Neural crest cell (in vitro differentiated cells): ENCODE results near the gene IRF1. TPM values are rescaled to one million over a fixed set of nuclear protein-coding genes. Genes with fewer than 3 reads are reported as not detected.

Source experiments
- DNase-seq: peaks from one replicate; pipeline ENCODE4 v3.0.0; 2021; ENCODE audit warnings: low read depth, mixed read lengths, low spot score
- H3K27ac Mint-ChIP-seq: one replicate; pipeline ENCODE4 v1.8.0; 2021; ENCODE audit warnings: mild to moderate bottlenecking, mixed read lengths; ENCODE audit not compliant: unreplicated experiment
- H3K27me3 Mint-ChIP-seq: 2 replicates; pipeline ENCODE4 v1.8.0; 2021; ENCODE audit warnings: low read depth, mild to moderate bottlenecking, mixed read lengths
- H3K36me3 Mint-ChIP-seq: 2 replicates; pipeline ENCODE4 v1.8.0; 2021; ENCODE audit warnings: low read depth, mild to moderate bottlenecking, mixed read lengths
- H3K4me1 Mint-ChIP-seq: 2 replicates; pipeline ENCODE4 v1.8.0; 2021; ENCODE audit warnings: mixed read lengths
- H3K4me3 Mint-ChIP-seq: one replicate; pipeline ENCODE4 v1.8.0; 2021; ENCODE audit warnings: mild to moderate bottlenecking, mixed read lengths
- H3K9me3 Mint-ChIP-seq: 2 replicates; pipeline ENCODE4 v1.8.0; 2021; ENCODE audit warnings: mixed read lengths
- total RNA-seq: library from RNA; stranded (reverse); gene quantifications from 2 replicates; pipeline ENCODE4 v1.2.1, GENCODE V29; 2021
- TF ChIP-seq, protein P1 (sequence below): fragments of 200-600 bp; sonication (generic); conservative IDR thresholded peaks from 2 replicates; pipeline ENCODE4 v1.5.0; 2021; ENCODE audit warnings: antibody characterized with exemption, mild to moderate bottlenecking

IRF1 gene
- total RNA-seq, 1 donor from 2014 or later = 4.5 TPM

DNA sequence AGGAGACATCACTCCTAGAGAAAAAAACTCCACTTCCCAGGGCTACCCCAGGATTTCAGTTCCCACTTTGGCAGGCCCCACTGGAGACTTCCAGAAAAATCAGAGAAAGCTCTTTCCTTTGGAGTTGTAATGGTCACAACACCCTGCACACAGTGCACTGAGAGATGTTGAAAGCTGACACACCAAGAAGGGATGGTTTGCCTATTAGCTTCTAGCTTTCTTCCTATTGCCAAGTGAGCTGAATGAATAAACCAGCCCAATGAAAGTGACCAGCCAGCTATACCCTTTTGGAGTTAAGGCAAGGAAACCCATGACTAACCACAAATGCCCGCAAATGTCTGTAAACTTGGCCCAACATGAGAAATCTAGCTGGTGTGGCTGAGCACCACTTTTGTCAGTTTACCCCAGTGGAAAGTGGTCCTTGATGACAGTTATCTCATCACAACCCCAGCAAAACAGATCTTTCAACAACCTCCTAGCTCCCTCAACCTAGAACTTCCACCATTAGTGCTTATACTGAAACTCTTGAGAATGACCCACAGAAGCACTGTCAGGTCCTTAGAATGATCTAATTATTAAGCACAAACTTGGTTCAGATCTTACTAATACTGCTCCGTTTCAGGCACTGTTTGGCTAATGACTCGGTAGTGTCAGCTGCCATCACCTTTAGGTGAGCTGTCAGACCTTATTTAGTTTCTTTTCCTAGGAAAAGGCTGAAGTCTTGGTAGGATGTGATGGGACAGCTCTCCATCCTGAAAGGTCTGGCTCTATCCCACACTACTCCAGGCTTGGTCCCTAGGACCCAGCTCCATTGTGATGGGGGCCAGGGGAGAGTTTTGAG is 11.2 kb downstream of the IRF1 start:
- TF ChIP-seq, protein P1, sequence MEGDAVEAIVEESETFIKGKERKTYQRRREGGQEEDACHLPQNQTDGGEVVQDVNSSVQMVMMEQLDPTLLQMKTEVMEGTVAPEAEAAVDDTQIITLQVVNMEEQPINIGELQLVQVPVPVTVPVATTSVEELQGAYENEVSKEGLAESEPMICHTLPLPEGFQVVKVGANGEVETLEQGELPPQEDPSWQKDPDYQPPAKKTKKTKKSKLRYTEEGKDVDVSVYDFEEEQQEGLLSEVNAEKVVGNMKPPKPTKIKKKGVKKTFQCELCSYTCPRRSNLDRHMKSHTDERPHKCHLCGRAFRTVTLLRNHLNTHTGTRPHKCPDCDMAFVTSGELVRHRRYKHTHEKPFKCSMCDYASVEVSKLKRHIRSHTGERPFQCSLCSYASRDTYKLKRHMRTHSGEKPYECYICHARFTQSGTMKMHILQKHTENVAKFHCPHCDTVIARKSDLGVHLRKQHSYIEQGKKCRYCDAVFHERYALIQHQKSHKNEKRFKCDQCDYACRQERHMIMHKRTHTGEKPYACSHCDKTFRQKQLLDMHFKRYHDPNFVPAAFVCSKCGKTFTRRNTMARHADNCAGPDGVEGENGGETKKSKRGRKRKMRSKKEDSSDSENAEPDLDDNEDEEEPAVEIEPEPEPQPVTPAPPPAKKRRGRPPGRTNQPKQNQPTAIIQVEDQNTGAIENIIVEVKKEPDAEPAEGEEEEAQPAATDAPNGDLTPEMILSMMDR = no peak
- Mint-ChIP-seq H3K9me3 (no peaks in the 10 kb centered on the region), H3K4me3 (no peak overlapping the region), H3K27ac (no peak overlapping the region), H3K4me1 (peaks cover 8% of the 10 kb centered on the region), H3K27me3 (no peaks in the 10 kb centered on the region), H3K36me3 (no peaks in the 10 kb centered on the region)
- DNase-seq = no peak

DNA sequence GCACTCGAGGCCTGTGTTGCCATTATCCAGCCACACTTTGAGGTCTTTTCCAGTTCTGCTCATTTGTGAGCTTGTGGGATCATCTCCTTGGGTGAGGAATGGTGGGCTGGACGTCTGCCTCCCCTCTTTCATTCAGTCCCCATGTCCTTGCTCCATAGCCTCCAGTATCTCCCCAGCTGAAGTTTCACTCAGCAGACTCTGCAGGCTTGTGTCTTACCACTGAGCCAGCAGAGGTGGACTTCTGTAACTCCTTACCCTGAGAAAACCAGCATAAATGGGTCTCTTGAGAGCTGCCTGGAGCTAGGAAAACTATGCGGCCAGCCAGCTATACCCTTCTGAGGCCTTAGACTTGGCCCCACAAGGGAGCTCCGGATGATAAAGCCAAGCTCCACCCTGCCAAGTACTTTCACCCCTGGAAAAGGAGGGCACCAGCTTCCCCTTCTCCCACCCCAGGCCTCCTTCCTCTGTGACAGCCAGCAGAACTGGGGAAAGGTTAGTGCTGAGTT is 12.2 kb downstream of the IRF1 start:
- TF ChIP-seq, protein P1 = no peak
- H3K4me1 Mint-ChIP-seq = peaks cover 8% of the 10 kb centered on the region
- peak overlapping the region; percentile 27 for H3K27ac Mint-ChIP-seq
- no peak overlapping the region for H3K4me3 Mint-ChIP-seq
- no peaks in the 10 kb centered on the region for H3K9me3 Mint-ChIP-seq
- no peaks in the 10 kb centered on the region for H3K27me3 Mint-ChIP-seq
- no peak for DNase-seq
- no peaks in the 10 kb centered on the region for H3K36me3 Mint-ChIP-seq

DNA sequence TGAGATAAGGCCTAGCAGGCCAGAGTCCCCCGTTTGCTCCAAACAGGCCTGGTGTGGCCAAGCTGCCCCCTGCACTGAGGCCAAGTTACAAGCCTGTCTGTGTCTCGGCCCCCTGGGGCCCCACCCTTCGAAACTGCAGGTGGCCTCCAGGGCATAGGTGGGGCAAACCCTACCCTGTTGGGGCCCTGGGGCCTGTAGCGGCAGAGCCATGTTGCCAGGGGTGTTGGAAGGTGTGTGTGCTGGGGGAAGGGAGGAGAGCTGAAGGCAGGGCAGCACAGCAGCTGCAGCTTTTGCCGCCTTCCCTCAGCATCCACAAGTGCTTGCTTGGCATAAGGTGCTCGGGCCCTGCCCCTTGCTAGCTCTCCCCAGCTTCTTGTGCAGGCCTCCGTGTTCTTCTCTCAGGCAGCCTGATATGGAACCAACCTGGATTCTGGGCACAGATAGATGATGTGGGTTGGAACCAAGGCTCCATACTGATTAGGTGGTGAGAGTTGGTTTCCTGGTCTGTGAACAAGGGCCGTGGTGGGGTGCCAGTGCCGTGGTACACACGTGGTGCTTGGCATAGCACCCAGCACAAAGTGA is 12.7 kb downstream of the IRF1 start:
- Mint-ChIP-seq H3K4me1 (peaks cover 8% of the 10 kb centered on the region), H3K27me3 (no peaks in the 10 kb centered on the region), H3K4me3 (no peak overlapping the region), H3K27ac (no peak overlapping the region), H3K9me3 (no peaks in the 10 kb centered on the region), H3K36me3 (no peaks in the 10 kb centered on the region)
- DNase-seq = no peak
- TF ChIP-seq, protein P1 = peak; percentile 2

DNA sequence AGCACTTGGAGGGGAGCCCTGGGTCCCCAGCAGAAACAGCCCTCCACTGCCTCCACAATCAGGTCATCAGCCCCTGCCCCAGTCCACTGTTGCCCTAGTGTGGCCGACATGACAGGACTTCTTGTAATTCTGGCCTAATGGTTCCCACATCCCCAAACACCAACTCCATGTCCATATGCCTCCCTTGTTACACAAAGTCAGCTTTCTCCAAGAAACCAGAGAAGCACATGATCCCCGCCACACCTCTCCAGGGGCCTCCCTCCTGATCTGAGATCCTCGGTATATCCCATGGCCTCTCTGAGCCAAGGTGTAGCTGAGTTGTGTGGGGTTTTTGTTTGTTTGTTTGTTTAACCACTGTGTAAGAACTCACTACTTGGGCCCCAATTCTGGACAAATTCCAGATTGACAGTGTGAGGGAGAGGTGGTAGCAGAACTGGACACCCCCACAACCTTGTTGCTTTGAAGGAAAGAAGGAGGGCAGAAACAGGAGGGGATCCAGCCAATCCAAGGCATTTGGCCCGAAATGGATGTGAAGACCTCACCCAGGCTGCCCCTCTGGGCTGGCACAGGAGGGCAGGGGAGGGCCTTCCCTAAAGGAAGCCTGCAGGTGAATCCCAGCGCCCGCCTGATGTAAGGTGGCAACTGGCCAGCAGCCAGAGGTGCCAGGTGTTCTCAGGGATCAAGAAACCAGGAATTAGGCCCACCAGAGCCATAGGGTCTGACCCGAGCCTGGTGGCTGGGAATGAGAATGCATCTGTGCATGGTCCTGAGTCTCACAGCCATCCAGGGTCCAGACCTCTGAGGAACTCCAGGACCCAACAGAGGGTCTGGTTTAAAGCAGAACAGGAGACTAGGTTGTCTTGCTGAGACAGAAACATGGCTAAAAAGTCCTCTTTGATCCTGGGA is 13.4 kb downstream of the IRF1 start:
- TF ChIP-seq, protein P1 = peak; percentile 23

More for the DNA sequence above, 13.4 kb downstream of the IRF1 start:
- Mint-ChIP-seq H3K4me3 (no peak overlapping the region), H3K9me3 (no peaks in the 10 kb centered on the region), H3K36me3 (no peaks in the 10 kb centered on the region), H3K4me1 (peaks cover 8% of the 10 kb centered on the region), H3K27me3 (no peaks in the 10 kb centered on the region), H3K27ac (no peak overlapping the region)
- no peak for DNase-seq
